Measurements from ENCODE around the gene AADAT. TPM values are rescaled to one million over a fixed set of nuclear protein-coding genes. Genes with fewer than 3 reads are reported as not detected.

Gene AADAT
- total and polyA plus RNA-seq, 2 donors from 2014 or later = 2.6 to 4.6 TPM

DNA sequence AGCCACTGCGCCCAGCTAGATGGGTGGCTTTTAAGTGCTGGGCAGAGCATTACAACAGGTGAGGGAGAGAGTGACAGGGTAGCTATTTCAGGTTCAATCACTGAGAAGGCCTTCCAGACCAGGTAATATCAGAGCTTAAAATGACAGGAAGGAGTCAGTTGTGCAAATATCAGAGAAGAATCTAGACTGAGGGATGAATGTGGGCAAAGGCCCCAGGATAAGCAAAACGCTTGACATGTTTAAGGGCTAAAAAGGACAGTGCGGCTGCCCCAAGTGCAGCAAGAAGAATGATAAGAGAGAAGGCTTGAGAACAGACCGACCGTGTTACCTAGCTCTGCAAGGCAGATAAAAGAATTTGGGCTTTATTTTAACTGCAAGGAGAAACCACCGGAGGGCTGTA is 18.6 kb downstream of the AADAT start:
- intact Hi-C loops (cut with DNase I) = no loop called here
- no peak overlapping the region for H3K9ac ChIP-seq (ENCODE audit: low read length in 3 of 3)
- no peak overlapping the region for H3K4me3 ChIP-seq (ENCODE audit: low read length in 3 of 3)
- FAIRE-seq (no peak), DNase-seq (no peak)
- H3K4me1 ChIP-seq (ENCODE audit: control insufficient read depth in 2 of 3, insufficient read depth in 2 of 3, low read depth in 1 of 3, low read length in 3 of 3) = no peaks in the 10 kb centered on the region
- peaks cover 0 to 4% (median 0%) of the 10 kb centered on the region in 3 donors for H3K36me3 ChIP-seq (ENCODE audit: control insufficient read depth in 2 of 3, insufficient read depth in 3 of 3, low read length in 3 of 3)
- no peaks in the 10 kb centered on the region for H3K27me3 ChIP-seq (ENCODE audit: control insufficient read depth, insufficient read depth, low read length)
- H3K9me3 ChIP-seq (ENCODE audit: control insufficient read depth in 2 of 3, insufficient read depth in 1 of 3, low read length in 3 of 3) = no peaks in the 10 kb centered on the region
- H3K27ac ChIP-seq (ENCODE audit: low read depth in 2 of 2, low read length in 2 of 2) = no peak overlapping the region
- TF ChIP-seq, protein P1, sequence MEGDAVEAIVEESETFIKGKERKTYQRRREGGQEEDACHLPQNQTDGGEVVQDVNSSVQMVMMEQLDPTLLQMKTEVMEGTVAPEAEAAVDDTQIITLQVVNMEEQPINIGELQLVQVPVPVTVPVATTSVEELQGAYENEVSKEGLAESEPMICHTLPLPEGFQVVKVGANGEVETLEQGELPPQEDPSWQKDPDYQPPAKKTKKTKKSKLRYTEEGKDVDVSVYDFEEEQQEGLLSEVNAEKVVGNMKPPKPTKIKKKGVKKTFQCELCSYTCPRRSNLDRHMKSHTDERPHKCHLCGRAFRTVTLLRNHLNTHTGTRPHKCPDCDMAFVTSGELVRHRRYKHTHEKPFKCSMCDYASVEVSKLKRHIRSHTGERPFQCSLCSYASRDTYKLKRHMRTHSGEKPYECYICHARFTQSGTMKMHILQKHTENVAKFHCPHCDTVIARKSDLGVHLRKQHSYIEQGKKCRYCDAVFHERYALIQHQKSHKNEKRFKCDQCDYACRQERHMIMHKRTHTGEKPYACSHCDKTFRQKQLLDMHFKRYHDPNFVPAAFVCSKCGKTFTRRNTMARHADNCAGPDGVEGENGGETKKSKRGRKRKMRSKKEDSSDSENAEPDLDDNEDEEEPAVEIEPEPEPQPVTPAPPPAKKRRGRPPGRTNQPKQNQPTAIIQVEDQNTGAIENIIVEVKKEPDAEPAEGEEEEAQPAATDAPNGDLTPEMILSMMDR (IDR thresholded peaks at IDR 0.05; ENCODE audit: borderline replicate concordance, extremely low read depth, insufficient read depth) = no peak

DNA sequence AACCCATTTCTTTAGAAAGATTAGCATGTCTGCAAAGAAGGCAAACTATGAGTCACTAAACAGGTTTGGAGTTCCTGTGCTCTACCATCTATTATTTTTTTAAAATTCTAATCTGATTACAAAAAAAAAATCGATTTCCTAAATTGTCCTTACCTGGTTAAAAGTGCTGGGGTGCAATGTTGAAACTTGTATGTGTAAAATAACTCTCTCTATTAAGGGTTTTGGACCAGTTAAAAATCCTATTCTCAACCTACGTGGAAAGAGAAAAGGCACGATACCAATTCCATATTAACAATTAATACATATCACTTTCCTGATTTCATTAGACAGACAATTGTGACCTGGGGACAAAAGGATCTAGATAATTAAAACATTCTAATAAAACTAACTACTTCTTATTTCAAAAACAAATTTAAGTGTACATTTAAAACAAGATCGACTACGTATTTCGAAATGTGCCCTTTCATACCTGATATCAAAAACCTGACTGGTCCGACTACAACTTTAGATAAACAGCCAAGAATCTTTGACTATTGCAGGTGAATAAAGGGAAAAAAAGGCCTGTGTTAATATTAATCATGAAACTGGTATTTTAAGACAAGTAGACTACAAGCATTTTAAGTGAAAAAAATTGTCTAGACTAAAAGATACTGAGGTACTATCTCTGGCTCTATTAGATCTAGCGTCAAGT is 21.2 kb downstream of the AADAT start:
- Histone ChIP-seq H3K36me3 (ENCODE audit: control insufficient read depth in 2 of 3, insufficient read depth in 3 of 3, low read length in 3 of 3) (peaks cover 0 to 4% (median 0%) of the 10 kb centered on the region in 3 donors), H3K4me3 (ENCODE audit: low read length in 3 of 3) (no peak overlapping the region), H3K27ac (ENCODE audit: low read depth in 2 of 2, low read length in 2 of 2) (no peak overlapping the region), H3K9ac (ENCODE audit: low read length in 3 of 3) (no peak overlapping the region), H3K9me3 (ENCODE audit: control insufficient read depth in 2 of 3, insufficient read depth in 1 of 3, low read length in 3 of 3) (no peaks in the 10 kb centered on the region), H3K4me1 (ENCODE audit: control insufficient read depth in 2 of 3, insufficient read depth in 2 of 3, low read depth in 1 of 3, low read length in 3 of 3) (no peaks in the 10 kb centered on the region), H3K27me3 (ENCODE audit: control insufficient read depth, insufficient read depth, low read length) (no peaks in the 10 kb centered on the region)
- TF ChIP-seq, protein P1 (IDR thresholded peaks at IDR 0.05; ENCODE audit: borderline replicate concordance, extremely low read depth, insufficient read depth) = no peak
- FAIRE-seq = no peak
- no peak for DNase-seq
- intact Hi-C loops (cut with DNase I) = no loop called here

DNA sequence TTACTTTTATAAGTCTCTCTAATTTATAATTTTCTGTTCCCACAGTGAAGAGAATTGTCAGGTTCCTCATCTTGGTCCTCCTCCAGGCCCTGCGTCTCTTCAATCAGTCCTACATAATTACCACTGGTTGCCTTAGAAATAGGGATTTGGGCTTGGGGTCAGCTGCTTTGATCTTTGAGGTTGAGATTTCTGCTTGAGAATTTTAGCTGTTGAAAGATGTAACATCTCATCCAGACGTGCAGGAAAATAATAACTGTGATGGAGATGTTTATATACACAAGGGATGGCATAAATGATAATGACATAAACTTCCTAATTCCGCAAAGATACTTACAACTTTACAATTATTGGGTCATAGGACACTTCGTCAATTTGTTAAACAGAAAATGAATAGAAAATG is 30.3 kb downstream of the AADAT start:
- intact Hi-C loops (cut with DNase I) = no loop called here
- TF ChIP-seq, protein P1 (IDR thresholded peaks at IDR 0.05; ENCODE audit: borderline replicate concordance, extremely low read depth, insufficient read depth) = no peak
- peaks cover 0 to 2% (median 0%) of the 10 kb centered on the region in 3 donors for H3K36me3 ChIP-seq (ENCODE audit: control insufficient read depth in 2 of 3, insufficient read depth in 3 of 3, low read length in 3 of 3)

More for the DNA sequence above, 30.3 kb downstream of the AADAT start:
- no peak overlapping the region for H3K27ac ChIP-seq (ENCODE audit: low read depth in 2 of 2, low read length in 2 of 2)
- FAIRE-seq (no peak), DNase-seq (no peak)
- H3K9me3 ChIP-seq (ENCODE audit: control insufficient read depth in 2 of 3, insufficient read depth in 1 of 3, low read length in 3 of 3) = no peaks in the 10 kb centered on the region
- no peak overlapping the region for H3K9ac ChIP-seq (ENCODE audit: low read length in 3 of 3)
- no peaks in the 10 kb centered on the region for H3K4me1 ChIP-seq (ENCODE audit: control insufficient read depth in 2 of 3, insufficient read depth in 2 of 3, low read depth in 1 of 3, low read length in 3 of 3)
- H3K27me3 ChIP-seq (ENCODE audit: control insufficient read depth, insufficient read depth, low read length) = no peaks in the 10 kb centered on the region
- no peak overlapping the region for H3K4me3 ChIP-seq (ENCODE audit: low read length in 3 of 3)
